ENCODE data around the gene HTR6. TPM values are rescaled to one million over a fixed set of nuclear protein-coding genes. Genes with fewer than 3 reads are reported as not detected.

Gene HTR6
- total RNA-seq, 4 donors from 2014 or later: not detected

- no peak for DNase-seq (ENCODE audit: extremely low spot score)
- 70% methylated on average over 6 of the region's 7 CpGs for WGBS
- H3K4me3 ChIP-seq: peak overlapping the region; percentile 70 to 94 (median 92)
- TF ChIP-seq POLR2A (IDR thresholded peaks at IDR 0.05; ENCODE audit: low read depth) (no peak), POLR2AphosphoS5 (IDR thresholded peaks at IDR 0.05) (no peak), EP300 (IDR thresholded peaks at IDR 0.05) (no peak)
- TF ChIP-seq, protein P1, sequence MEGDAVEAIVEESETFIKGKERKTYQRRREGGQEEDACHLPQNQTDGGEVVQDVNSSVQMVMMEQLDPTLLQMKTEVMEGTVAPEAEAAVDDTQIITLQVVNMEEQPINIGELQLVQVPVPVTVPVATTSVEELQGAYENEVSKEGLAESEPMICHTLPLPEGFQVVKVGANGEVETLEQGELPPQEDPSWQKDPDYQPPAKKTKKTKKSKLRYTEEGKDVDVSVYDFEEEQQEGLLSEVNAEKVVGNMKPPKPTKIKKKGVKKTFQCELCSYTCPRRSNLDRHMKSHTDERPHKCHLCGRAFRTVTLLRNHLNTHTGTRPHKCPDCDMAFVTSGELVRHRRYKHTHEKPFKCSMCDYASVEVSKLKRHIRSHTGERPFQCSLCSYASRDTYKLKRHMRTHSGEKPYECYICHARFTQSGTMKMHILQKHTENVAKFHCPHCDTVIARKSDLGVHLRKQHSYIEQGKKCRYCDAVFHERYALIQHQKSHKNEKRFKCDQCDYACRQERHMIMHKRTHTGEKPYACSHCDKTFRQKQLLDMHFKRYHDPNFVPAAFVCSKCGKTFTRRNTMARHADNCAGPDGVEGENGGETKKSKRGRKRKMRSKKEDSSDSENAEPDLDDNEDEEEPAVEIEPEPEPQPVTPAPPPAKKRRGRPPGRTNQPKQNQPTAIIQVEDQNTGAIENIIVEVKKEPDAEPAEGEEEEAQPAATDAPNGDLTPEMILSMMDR (IDR thresholded peaks at IDR 0.05): no peak
- no peaks in the 10 kb centered on the region for H3K27me3 ChIP-seq
- no peaks in the 10 kb centered on the region for H3K36me3 ChIP-seq
- peak overlapping the region; percentile 94 to 99 (median 98) for H3K27ac ChIP-seq (replicated peaks in 1 of 4)
- H3K4me1 ChIP-seq: peaks cover 38 to 64% (median 62%) of the 10 kb centered on the region in 4 donors
- H3K9me3 ChIP-seq: no peaks in the 10 kb centered on the region
- intact Hi-C loops (cut with DNase I): no loop called here
Observed at GRCh38 chr1:19643121-19643520, 21.6 kb upstream of the HTR6 start.

DNA sequence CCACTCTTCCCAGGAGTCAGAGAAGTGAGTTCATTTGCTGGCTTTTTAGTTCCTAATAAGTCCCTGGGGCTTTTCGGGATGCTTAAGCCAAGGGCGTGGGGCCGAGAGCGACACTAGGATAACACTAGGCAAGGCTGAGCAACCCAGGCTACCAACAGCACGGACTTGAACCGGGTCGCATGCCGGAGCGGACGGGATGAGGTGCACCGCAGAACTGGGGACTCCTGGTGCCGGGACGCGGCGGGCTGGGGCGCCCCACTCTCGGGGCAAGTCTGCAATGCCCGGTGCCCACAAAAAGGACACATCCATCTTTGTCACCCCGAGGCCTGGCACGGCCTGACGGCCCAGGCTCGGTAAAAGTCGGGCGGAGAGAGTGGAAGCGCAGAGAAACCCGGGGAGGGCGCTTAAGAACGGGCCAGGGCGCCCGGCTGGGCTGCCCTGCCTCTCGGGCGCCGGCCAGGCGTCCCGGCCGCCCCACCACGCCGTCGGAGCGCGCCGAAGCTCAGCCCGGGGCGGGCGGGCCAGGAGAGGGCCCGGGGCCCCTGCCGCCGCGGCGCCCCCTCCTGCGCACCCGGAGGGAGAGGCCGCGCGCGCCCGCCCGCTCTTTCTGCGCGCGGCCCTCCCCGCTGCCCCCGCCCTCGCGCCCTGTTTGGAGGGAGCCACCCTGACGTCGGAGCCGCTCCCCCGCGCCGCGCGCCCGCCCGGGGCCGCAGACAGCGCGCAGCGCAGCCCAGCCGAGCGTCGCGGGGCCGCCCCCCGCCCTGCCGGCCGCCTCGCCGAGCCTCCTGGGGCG, 20.9 kb upstream of the HTR6 start, which contains the start of gene NBL1:
Gene NBL1, plus strand, starts transcription at position 710 of the 793 bp plus-strand sequence. CDS start 10,720 bp downstream, outside the sequence.
- Histone ChIP-seq H3K27me3 (no peaks in the 10 kb centered on the region), H3K4me3 (peak within 1 kb of the TSS; percentile 70 to 94 (median 92)), H3K27ac (replicated peaks in 1 of 4) (peak within 1 kb of the TSS; percentile 97 to 99 (median 98)), H3K9me3 (no peaks in the 10 kb centered on the region), H3K4me1 (peaks cover 45 to 71% (median 68%) of the 10 kb centered on the region in 4 donors), H3K36me3 (no peaks in the 10 kb centered on the region)
- intact Hi-C loops (cut with DNase I): loop anchor here (2.0 kb wide), 1 partner anchor 159 kb away; the partner anchor contains the start of gene CAPZB
- 2% methylated on average over 25 of the region's 90 CpGs for WGBS
- no peak for DNase-seq (ENCODE audit: extremely low spot score)
- TF ChIP-seq POLR2A (IDR thresholded peaks at IDR 0.05; ENCODE audit: low read depth): no peak
- peak; percentile 35 to 47 for TF ChIP-seq POLR2AphosphoS5 (IDR thresholded peaks at IDR 0.05)

GRCh38 chr1:19644395-19644680, 20.3 kb upstream of the HTR6 start:
- intact Hi-C loops (cut with DNase I): loop anchor here (2.0 kb wide), 1 partner anchor 160 kb away; the partner anchor contains the start of gene CAPZB
- peak overlapping the region; percentile 97 to 99 (median 98) for H3K27ac ChIP-seq (replicated peaks in 1 of 4)
- H3K36me3 ChIP-seq: no peaks in the 10 kb centered on the region
- H3K4me3 ChIP-seq: peak overlapping the region; percentile 70 to 94 (median 92)
- peaks cover 50 to 74% (median 71%) of the 10 kb centered on the region in 4 donors for H3K4me1 ChIP-seq
- WGBS: 0% methylated on average over 3 of the region's 51 CpGs
- H3K27me3 ChIP-seq: no peaks in the 10 kb centered on the region
- TF ChIP-seq, protein P1 (IDR thresholded peaks at IDR 0.05): no peak
- TF ChIP-seq POLR2A (IDR thresholded peaks at IDR 0.05; ENCODE audit: low read depth) (no peak), EP300 (IDR thresholded peaks at IDR 0.05) (no peak), POLR2AphosphoS5 (IDR thresholded peaks at IDR 0.05) (no peak)
- DNase-seq (ENCODE audit: extremely low spot score): no peak
- H3K9me3 ChIP-seq: no peaks in the 10 kb centered on the region

GRCh38 chr1:19644681-19645410, 19.8 kb upstream of the HTR6 start:
- H3K36me3 ChIP-seq: no peaks in the 10 kb centered on the region
- WGBS: 0% methylated on average over 22 of the region's 71 CpGs
- TF ChIP-seq POLR2AphosphoS5 (IDR thresholded peaks at IDR 0.05) (peak in 1 of 2 donors; percentile 56), EP300 (IDR thresholded peaks at IDR 0.05) (no peak)
- peak overlapping the region; percentile 70 to 94 (median 92) for H3K4me3 ChIP-seq
- intact Hi-C loops (cut with DNase I): loop anchor here (2.0 to 5.0 kb wide), 2 partner anchors 48 to 160 kb away; partner anchors contain the start of gene CAPZB
- H3K9me3 ChIP-seq: no peaks in the 10 kb centered on the region
- peak overlapping the region; percentile 97 to 99 (median 98) for H3K27ac ChIP-seq (replicated peaks in 1 of 4)
- H3K4me1 ChIP-seq: peaks cover 56 to 74% (median 71%) of the 10 kb centered on the region in 4 donors
- no peaks in the 10 kb centered on the region for H3K27me3 ChIP-seq
- no peak for DNase-seq (ENCODE audit: extremely low spot score)

GRCh38 chr1:19645411-19646251, 19.0 kb upstream of the HTR6 start:
- no peak for DNase-seq (ENCODE audit: extremely low spot score)
- H3K4me1 ChIP-seq: peaks cover 61 to 74% (median 71%) of the 10 kb centered on the region in 4 donors

More at GRCh38 chr1:19645411-19646251, 19.0 kb upstream of the HTR6 start:
- Histone ChIP-seq H3K27me3 (no peaks in the 10 kb centered on the region), H3K27ac (replicated peaks in 1 of 4) (peak overlapping the region; percentile 97 to 99 (median 98)), H3K4me3 (peak overlapping the region; percentile 70 to 94 (median 92)), H3K9me3 (no peaks in the 10 kb centered on the region), H3K36me3 (no peaks in the 10 kb centered on the region)
- TF ChIP-seq, protein P1 (IDR thresholded peaks at IDR 0.05): no peak
- no peak for TF ChIP-seq POLR2AphosphoS5 (IDR thresholded peaks at IDR 0.05)
- TF ChIP-seq EP300 (IDR thresholded peaks at IDR 0.05): no peak
- TF ChIP-seq POLR2A (IDR thresholded peaks at IDR 0.05; ENCODE audit: low read depth): no peak
- 39% methylated on average over 14 of the region's 30 CpGs for WGBS
- intact Hi-C loops (cut with DNase I): loop anchor here (2.0 to 5.0 kb wide), 2 partner anchors 48 to 161 kb away; partner anchors contain the start of gene CAPZB

Data from esophagus muscularis mucosa (tissue), 4 donors.